Activated T-helper 17 cell treated with anti-CD3 and anti-CD28 coated beads, Interleukin-2, amount 50 U/mL, for 72 hours (primary cell): ENCODE data around the gene HEBP2. TPM values are rescaled to one million over a fixed set of nuclear protein-coding genes. Genes with fewer than 3 reads are reported as not detected.
"Not testable (repeated sequence)": the region's sequence is repeated elsewhere in the genome, so short reads cannot be mapped to it uniquely, and the experiment has no call there.

ENCODE experiments used
- ATAC-seq: fragments of 150-1000 bp; cut with Tn5 transposase; replicated peaks from 2 replicates; pipeline ENCODE4 v1.10.0; 2021; ENCODE audit warnings: mild to moderate bottlenecking, moderate library complexity
- H3K27ac Mint-ChIP-seq: one replicate; pipeline ENCODE4 v1.8.0; 2022; ENCODE audit warnings: mixed read lengths
- H3K27me3 Mint-ChIP-seq: one replicate; pipeline ENCODE4 v1.8.0; 2022; ENCODE audit warnings: mixed read lengths
- H3K36me3 Mint-ChIP-seq: one replicate; pipeline ENCODE4 v1.8.0; 2022; ENCODE audit warnings: low read depth, mild to moderate bottlenecking, mixed read lengths
- H3K4me1 Mint-ChIP-seq: one replicate; pipeline ENCODE4 v1.8.0; 2022; ENCODE audit warnings: mixed read lengths
- H3K4me3 Mint-ChIP-seq: one replicate; pipeline ENCODE4 v1.8.0; 2022; ENCODE audit warnings: mild to moderate bottlenecking, mixed read lengths
- H3K9me3 Mint-ChIP-seq: one replicate; pipeline ENCODE4 v1.8.0; 2022; ENCODE audit warnings: mixed read lengths
- total RNA-seq, 2 donors: library from RNA; stranded (reverse); gene quantifications; one replicate each; pipeline ENCODE4 v1.2.3, GENCODE V29; 2022

The HEBP2 gene
- total RNA-seq, 2 donors from 2014 or later: 28.6 to 44.7 TPM

DNA sequence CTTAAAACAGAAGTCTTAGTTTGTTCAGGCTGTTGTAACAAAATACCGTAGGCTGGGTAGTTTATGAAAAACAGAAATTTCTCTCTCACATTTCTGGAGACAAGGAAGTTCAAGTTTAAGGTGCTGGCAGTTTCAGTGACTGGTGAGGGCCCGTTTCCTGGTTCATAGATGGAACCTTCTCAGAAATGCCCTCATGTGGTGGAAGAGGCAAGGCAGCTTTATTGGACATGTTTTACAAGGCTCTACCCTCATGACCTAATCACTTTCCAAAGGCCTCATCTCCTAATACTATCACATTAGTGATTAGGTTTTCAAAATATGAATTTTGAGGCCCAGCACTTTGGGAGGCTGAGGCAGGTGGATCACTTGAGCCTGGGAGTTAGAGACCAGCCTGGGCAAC lies 2.4 kb downstream of the HEBP2 start:
- Mint-ChIP-seq H3K27ac (peak overlapping the region; percentile 63), H3K4me3 (peak overlapping the region; percentile 82), H3K36me3 (peaks cover 68% of the 10 kb centered on the region), H3K4me1 (peaks cover 24% of the 10 kb centered on the region), H3K9me3 (no peaks in the 10 kb centered on the region), H3K27me3 (no peaks in the 10 kb centered on the region)
- ATAC-seq: no peak

DNA sequence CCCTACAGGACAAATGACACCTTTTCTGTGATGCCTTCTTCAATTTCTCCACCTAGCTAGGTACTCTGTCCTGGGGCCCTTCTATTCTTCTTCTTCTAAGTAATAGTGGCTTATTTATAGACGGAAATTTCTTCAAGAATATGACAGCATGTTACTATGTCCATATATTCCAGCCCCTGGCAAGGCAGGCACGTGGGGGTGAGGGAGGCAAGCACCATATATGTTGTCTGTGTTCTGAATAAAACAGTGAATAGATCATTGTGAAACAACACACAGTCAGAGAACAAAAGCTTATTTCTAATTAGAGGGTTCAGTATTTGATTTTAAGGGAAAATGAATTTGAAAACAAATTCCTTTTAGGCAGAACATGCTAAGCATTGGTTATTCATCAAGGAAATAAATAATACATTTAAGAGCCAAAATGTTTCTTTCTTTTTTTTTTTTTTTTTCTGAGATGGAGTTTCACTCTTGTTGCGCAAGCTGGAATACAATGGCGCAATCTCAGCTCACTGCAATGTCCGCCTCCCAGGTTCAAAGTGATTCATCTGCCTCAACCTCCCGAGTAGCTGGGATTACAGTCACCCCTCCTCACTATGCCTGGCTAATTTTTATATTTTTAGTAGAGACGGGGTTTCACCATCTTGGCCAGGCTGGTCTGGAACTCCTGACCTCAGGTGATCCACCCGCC lies 6.2 kb downstream of the HEBP2 start:
- Mint-ChIP-seq H3K27ac (peak overlapping the region; percentile 65), H3K4me3 (peak overlapping the region; percentile 44), H3K36me3 (peaks cover 91% of the 10 kb centered on the region), H3K27me3 (no peaks in the 10 kb centered on the region), H3K4me1 (peaks cover 26% of the 10 kb centered on the region), H3K9me3 (no peaks in the 10 kb centered on the region)
- ATAC-seq: no peak

DNA sequence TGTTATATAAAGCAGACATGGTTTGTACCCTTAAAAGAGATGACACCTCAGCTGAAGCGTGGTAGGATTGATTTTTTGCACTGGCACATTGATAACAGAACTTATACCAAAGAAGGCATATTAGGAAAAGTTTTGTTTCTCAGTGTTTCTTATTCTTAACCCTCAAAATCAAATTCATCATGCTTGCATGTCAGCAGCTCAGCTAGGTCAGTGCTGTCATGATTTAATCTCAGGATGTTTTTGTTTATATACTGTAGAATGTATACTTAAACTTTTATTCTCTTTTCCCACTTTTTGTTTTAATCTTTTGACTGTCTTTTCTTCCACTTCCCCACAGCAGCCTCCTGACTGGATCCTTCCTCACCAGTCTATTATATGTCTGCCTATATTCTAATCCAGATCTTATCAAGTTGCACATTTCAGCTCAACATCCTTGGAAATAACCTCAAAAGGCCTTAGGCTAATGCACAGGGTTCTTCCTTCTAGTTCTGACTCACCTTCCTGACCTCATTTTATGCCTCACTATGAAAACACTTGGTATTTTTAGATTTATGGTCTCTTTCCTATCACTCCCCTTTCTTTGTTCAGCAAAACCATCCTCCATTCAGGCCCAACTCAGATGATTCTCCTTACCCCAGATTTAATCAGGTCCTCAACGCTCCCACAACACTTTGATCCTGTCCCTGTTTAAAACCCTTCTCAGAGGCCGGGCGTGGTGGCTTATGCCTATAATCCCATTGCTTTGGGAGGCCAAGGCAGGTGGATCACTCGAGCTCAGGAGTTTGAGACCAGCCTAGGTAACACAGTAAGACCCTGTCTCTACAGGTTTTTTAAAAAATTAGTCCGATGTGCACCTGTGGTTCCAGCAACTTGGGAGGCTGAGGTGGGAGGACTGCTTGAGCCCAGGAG lies 7.2 kb downstream of the HEBP2 start:
- H3K9me3 Mint-ChIP-seq: no peaks in the 10 kb centered on the region
- H3K27ac Mint-ChIP-seq: peak overlapping the region; percentile 65
- no peaks in the 10 kb centered on the region for H3K27me3 Mint-ChIP-seq
- peak; percentile 95 for ATAC-seq
- H3K4me1 Mint-ChIP-seq: peaks cover 22% of the 10 kb centered on the region
- peaks cover 88% of the 10 kb centered on the region for H3K36me3 Mint-ChIP-seq
- H3K4me3 Mint-ChIP-seq: peak overlapping the region; percentile 44

DNA sequence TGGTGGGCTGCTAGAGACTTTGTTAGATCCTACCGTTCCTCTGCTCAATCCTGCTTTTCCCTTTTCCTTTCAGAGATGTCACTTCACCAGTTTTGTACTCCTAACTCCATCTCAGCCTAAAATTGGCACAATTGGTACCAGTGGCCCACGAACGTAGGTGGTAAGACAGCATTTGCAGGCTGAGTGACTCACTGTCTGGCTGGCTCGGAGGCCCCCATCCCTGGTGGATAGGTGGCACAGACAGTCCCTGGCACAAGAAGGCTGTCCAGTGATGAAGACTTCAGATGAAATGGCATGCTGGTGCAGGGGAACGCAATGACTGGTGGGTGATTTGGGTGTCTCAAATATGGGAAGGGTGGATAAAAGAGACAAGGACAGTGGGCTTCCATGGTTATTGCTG lies 11.1 kb downstream of the HEBP2 start:
- peaks cover 13% of the 10 kb centered on the region for H3K4me1 Mint-ChIP-seq
- H3K36me3 Mint-ChIP-seq: peaks cover 73% of the 10 kb centered on the region
- ATAC-seq: no peak
- no peaks in the 10 kb centered on the region for H3K27me3 Mint-ChIP-seq
- no peaks in the 10 kb centered on the region for H3K9me3 Mint-ChIP-seq
- H3K27ac Mint-ChIP-seq: no peak overlapping the region
- no peak overlapping the region for H3K4me3 Mint-ChIP-seq

DNA sequence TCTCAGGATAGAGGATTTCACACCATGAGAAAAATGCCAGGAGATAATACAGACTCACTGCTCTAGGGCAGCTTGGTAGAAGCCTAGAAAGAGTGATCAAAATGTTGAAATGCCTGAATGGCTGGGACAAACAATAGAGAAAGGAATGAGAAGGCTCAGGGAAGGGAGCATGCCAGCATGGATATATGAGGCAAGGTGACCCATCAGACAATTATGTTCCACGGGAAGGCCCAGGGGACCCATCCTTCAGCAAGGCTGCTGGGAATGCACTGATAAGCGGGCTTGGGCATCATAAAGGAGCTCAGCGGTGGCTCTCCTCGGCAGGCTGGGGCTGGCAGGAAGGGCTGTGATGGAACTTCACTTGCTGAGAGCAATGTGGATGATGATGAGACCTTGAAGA lies 12.2 kb downstream of the HEBP2 start:
- peaks cover 10% of the 10 kb centered on the region for H3K4me1 Mint-ChIP-seq
- H3K36me3 Mint-ChIP-seq: peaks cover 63% of the 10 kb centered on the region
- H3K9me3 Mint-ChIP-seq: no peaks in the 10 kb centered on the region
- no peak overlapping the region for H3K4me3 Mint-ChIP-seq
- no peaks in the 10 kb centered on the region for H3K27me3 Mint-ChIP-seq
- H3K27ac Mint-ChIP-seq: peak overlapping the region; percentile 6
- no peak for ATAC-seq

DNA sequence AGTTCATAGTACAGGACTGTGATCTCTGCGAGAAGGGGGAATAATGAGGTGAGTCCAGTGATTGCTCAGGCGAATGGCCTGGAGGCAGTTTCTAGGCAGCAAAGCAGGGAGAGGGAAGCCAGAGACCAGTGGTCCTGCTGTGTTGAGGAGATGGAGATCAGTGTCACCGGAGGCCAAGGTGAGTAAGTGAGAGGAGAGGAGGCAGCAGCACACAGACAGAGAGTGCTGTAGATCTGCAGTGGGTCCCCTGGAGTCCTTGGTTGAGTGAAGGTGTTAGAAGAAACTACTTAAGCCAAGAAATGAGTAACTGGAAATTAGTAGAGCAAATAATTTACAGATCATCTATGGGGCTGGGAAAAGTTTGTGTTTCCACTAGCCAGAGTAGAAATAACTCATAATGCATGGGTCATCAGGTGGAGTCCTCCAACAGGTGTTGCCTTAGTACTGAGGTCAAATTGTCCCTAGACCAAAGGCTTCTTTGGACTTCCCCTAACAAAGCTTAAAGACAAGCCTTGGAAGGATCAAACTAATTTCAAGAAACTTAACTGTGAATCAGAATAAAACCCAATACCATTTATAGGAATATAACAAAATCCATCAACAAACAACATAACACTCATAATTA lies 13.6 kb downstream of the HEBP2 start:
- H3K9me3 Mint-ChIP-seq: no peaks in the 10 kb centered on the region

DNA sequence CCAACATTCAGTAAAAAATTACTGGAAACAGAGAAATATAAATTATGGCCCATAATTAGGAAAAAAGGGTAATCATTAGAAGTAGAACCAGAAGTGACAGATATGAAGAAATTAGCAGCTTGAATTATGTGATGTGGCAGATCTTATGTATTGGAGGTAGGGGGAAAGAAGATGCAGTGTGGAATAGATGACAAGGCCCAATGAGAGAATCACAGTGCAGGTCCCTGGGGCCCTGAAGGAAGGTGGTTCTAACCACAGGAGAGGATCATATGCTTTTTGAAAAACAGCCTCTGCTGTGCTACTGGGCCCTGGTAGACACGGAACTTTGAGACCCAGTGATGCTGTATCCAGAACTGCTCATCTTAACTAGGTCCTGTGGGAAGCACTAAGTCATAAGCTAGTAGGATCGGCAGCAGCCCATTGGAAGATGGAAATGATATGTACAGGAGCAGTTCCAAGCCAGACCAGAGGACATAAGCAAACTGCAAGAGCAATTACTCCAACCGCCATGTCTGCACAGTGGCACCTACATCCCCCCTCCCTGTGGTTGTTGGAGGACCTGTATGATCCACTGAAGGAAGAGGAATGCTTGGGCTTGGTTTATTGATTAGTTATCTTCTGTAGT lies 14.2 kb downstream of the HEBP2 start:
- peak; percentile 67 for ATAC-seq
- Mint-ChIP-seq H3K36me3 (peaks cover 44% of the 10 kb centered on the region), H3K27ac (peak overlapping the region; percentile 68), H3K4me1 (peaks cover 6% of the 10 kb centered on the region), H3K27me3 (no peaks in the 10 kb centered on the region), H3K4me3 (peak overlapping the region; percentile 2), H3K9me3 (no peaks in the 10 kb centered on the region)

More for the DNA sequence above, 13.6 kb downstream of the HEBP2 start:
- peak overlapping the region; percentile 68 for H3K27ac Mint-ChIP-seq
- H3K4me1 Mint-ChIP-seq: peaks cover 6% of the 10 kb centered on the region
- ATAC-seq: peak; percentile 86
- H3K4me3 Mint-ChIP-seq: peak overlapping the region; percentile 2
- H3K27me3 Mint-ChIP-seq: no peaks in the 10 kb centered on the region
- peaks cover 51% of the 10 kb centered on the region for H3K36me3 Mint-ChIP-seq

DNA sequence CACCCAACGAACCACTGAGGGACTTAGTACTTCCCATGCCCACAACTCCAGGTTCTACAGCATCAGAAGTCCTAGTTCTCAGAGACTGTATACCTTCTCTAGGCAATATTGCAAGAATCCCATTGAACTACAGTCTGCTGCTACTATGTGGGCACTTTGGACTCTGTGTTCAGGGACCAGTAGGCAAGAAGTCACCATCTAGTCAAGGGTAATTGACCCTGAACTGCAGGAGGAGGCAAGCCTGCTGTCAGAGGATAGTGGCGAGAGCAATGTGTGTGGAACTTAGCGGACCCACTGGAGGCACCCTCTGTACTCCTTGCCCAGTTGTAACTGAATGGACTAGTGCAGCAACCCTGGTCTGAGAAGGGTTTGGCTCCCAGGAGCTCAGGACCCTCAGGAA lies 15.7 kb downstream of the HEBP2 start:
- Mint-ChIP-seq H3K4me1 (peaks cover 6% of the 10 kb centered on the region), H3K4me3 (no peak overlapping the region), H3K9me3 (no peaks in the 10 kb centered on the region), H3K36me3 (peaks cover 34% of the 10 kb centered on the region), H3K27ac (no peak overlapping the region), H3K27me3 (no peaks in the 10 kb centered on the region)
- ATAC-seq: no peak

DNA sequence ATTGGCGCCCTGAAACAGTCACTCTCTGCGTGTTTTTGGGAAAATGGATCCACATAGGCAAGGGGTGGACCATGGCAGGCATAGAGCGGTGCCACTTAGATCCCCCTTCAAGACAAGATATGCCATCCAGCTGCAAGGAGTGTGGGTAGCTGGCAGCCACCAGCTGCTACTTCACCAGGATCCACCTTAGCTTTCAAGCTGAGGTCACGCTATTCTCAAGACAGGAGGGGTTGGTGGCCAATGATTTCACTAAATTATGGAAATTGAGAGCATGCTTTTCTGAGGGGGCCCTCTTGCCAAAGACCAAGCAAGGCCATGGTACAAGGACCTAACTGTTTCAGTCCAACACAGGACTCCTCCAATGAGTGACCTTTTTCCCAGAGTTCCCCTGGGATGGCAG lies 16.3 kb downstream of the HEBP2 start:
- Mint-ChIP-seq H3K9me3 (no peaks in the 10 kb centered on the region), H3K4me1 (peaks cover 6% of the 10 kb centered on the region), H3K27me3 (no peaks in the 10 kb centered on the region), H3K36me3 (peaks cover 30% of the 10 kb centered on the region), H3K27ac (no peak overlapping the region), H3K4me3 (no peak overlapping the region)
- ATAC-seq: no peak

DNA sequence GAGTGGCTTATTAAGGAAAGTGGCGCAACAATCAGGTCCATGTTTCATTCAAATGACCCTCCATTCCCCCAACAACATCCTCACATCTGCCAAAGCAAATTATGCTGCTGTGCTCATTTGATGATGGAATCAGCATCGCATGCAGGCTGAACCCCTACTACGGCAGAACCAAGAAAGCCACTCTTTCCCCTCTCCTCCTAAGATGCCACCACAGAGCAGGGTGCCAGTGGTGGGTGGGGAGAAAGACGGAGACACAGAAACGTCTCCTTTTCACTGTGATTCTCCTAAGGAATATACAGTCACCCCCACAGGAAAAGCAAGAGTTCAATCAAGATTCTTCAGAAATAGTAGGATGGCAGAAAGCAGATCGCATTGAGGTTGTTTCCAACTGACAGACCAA lies 17.1 kb downstream of the HEBP2 start:
- Mint-ChIP-seq H3K4me3 (no peak overlapping the region), H3K27me3 (no peaks in the 10 kb centered on the region), H3K27ac (no peak overlapping the region), H3K4me1 (peaks cover 6% of the 10 kb centered on the region), H3K9me3 (no peaks in the 10 kb centered on the region), H3K36me3 (peaks cover 26% of the 10 kb centered on the region)
- ATAC-seq: no peak

DNA sequence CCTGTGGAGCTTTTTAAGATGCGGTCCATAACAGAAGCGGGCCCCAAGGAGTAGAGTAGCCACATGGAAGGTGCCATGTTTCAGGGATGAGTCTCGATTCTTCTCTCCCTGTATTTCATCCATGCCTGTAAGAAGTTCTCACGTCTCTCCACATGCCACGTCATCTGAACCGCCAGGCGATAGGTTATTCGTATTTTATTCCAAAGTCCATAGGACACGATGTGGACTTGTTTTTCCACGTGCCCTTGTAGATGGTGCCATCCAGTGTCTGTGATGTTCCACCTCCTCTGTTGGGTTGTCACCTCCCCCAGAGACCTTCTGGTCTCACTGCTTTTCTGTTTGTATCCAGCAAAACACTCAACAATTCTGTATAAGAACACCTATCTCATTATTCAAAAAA lies 17.6 kb downstream of the HEBP2 start:
- no peaks in the 10 kb centered on the region for H3K9me3 Mint-ChIP-seq
- no peak overlapping the region for H3K27ac Mint-ChIP-seq
- no peak overlapping the region for H3K4me3 Mint-ChIP-seq
- H3K4me1 Mint-ChIP-seq: peaks cover 6% of the 10 kb centered on the region
- H3K27me3 Mint-ChIP-seq: no peaks in the 10 kb centered on the region
- no peak for ATAC-seq
- peaks cover 20% of the 10 kb centered on the region for H3K36me3 Mint-ChIP-seq

DNA sequence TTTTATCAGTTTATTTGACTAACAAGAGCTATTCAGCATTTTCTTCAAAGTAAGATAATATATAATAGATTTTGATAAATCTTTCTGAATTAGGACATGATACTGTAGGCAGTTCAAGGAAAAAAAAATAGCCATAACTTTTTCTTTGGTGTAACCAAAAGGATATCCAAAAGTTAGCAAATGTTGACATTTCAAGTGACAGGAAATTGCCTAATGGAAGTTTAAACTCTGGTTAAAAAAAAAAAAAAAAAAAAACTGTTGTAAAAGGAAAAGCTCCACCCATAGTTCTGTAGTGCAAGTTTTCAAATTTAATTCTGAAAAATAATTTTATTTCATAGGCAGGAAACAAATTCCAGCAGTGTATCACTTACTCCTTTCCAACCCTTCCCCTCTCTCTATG lies 18.8 kb downstream of the HEBP2 start:
- Mint-ChIP-seq H3K4me1 (peaks cover 5% of the 10 kb centered on the region), H3K4me3 (no peak overlapping the region), H3K27me3 (no peaks in the 10 kb centered on the region), H3K27ac (no peak overlapping the region), H3K9me3 (no peaks in the 10 kb centered on the region), H3K36me3 (peaks cover 12% of the 10 kb centered on the region)
- no peak for ATAC-seq

DNA sequence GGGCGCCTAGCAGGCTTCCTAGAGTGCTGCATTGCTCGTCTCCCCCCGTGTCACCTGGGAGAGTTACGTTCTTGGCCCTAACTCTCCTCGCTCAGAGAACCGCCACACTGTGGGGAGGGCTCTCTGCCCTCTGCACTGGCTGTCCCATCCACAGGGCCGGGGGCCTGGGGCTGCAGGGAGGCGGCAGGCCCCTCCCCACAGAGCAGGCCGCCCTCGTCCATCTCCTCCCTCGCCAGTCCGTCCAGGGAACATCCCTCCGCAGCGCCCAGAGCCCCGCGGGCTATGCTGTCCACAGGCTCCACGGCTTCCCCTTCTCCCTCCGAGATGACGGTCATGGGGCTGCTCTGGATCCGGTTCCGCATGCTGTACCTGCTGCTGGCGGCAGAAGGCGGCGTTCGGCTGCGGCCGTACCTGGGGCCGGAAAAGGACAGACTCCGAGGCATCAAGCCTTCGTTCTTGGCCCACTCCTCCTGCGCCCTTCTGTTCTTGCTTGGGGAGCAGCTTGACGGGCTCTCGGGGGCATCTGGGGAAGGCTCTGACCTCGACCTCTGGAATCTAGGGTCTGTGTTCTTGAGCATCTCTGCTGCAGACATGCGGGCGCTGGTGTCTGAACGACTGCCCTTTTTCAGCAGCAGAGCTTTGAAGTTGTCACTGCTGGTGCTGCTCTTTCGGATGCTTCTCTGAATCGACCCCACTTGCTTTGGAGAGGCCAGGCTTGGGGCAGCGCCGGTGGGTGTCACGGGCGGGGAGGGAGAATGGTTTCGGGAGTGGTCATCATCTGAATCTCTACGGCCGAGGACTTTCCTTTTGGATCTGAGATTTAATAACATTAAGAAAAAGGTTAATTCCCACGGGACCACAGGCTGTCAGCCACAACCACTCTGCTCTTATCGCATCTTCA lies 20.2 kb downstream of the HEBP2 start:
- Mint-ChIP-seq H3K36me3 (no peaks in the 10 kb centered on the region), H3K9me3 (no peaks in the 10 kb centered on the region), H3K4me3 (no peak overlapping the region), H3K4me1 (no peaks in the 10 kb centered on the region), H3K27me3 (no peaks in the 10 kb centered on the region), H3K27ac (no peak overlapping the region)
- ATAC-seq: no peak

DNA sequence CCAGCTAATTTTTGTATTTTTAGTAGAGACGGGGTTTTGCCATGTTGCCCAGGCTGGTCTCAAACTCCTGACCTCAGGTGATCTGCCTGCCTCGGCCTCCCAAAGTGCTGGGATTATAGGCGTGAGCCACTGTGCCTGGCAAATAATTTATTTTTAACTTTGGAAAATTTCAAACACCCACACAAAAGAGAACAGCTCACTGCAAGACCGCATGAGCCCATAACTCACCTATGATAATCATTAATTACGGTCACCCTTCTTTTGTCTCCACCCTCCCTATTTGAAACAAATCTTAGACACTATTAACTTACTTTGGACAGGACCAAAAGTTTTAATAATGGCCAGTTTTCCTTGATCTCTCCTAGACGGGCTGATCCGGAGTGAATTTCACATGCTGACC lies 21.2 kb downstream of the HEBP2 start:
- not testable (repeated sequence) for H3K27ac Mint-ChIP-seq, H3K27me3 Mint-ChIP-seq, H3K4me3 Mint-ChIP-seq, H3K36me3 Mint-ChIP-seq, H3K9me3 Mint-ChIP-seq, ATAC-seq, H3K4me1 Mint-ChIP-seq
